Astrocyte (in vitro differentiated cells and primary cell): Measurements from ENCODE around the gene BICD1. TPM values are rescaled to one million over a fixed set of nuclear protein-coding genes. Genes with fewer than 3 reads are reported as not detected.

Experiments used
- DNase-seq: peaks from one replicate; pipeline ENCODE4 v3.0.0-alpha.2; 2010; ENCODE audit warnings: low read depth
- FAIRE-seq: peaks from 2 replicates; lab custom pipeline; 2011; peaks lifted over from hg19 to GRCh38; lab: Jason Lieb, UNC
- H2AFZ ChIP-seq: 2 replicates; pipeline ENCODE4 v1.6.0; 2012; ENCODE audit warnings: low read depth, low read length, inconsistent platforms
- H3K27ac ChIP-seq: 2 replicates; pipeline ENCODE4 v1.5.1; 2011; ENCODE audit warnings: low read depth, low read length, inconsistent platforms
- H3K27me3 ChIP-seq: 2 replicates; pipeline ENCODE4 v1.6.0; 2011; ENCODE audit warnings: low read length, inconsistent platforms; ENCODE audit not compliant: insufficient read depth
- H3K36me3 ChIP-seq: 2 replicates; pipeline ENCODE4 v1.5.1; 2011; ENCODE audit warnings: low read length, inconsistent platforms; ENCODE audit not compliant: insufficient read depth
- H3K4me1 ChIP-seq: 2 replicates; pipeline ENCODE4 v1.5.1; 2011; ENCODE audit warnings: low read length, inconsistent platforms; ENCODE audit not compliant: insufficient read depth
- H3K4me2 ChIP-seq: 2 replicates; pipeline ENCODE4 v1.6.0; 2012; ENCODE audit warnings: low read length, inconsistent platforms
- H3K4me3 ChIP-seq: 2 replicates; pipeline ENCODE4 v1.5.1; 2011; ENCODE audit warnings: low read depth, mild to moderate bottlenecking, low read length, inconsistent platforms; ENCODE audit not compliant: insufficient read depth
- H3K79me2 ChIP-seq: 2 replicates; pipeline ENCODE4 v1.6.0; 2012; ENCODE audit warnings: mild to moderate bottlenecking, low read length, inconsistent platforms; ENCODE audit not compliant: insufficient read depth
- H3K9ac ChIP-seq: 2 replicates; pipeline ENCODE4 v1.6.0; 2012; ENCODE audit warnings: mild to moderate bottlenecking, low read length, inconsistent platforms
- H3K9me3 ChIP-seq: 2 replicates; pipeline ENCODE4 v1.5.1; 2012; ENCODE audit warnings: low read depth, mild to moderate bottlenecking, low read length, inconsistent platforms; ENCODE audit not compliant: insufficient read depth
- H4K20me1 ChIP-seq: 2 replicates; pipeline ENCODE4 v1.6.0; 2012; ENCODE audit warnings: low read length, inconsistent platforms; ENCODE audit not compliant: insufficient read depth
- H3K27ac Mint-ChIP-seq: one replicate; pipeline ENCODE4 v1.8.0; 2021; ENCODE audit warnings: mild to moderate bottlenecking, mixed read lengths; ENCODE audit not compliant: unreplicated experiment
- H3K27me3 Mint-ChIP-seq: one replicate; pipeline ENCODE4 v1.8.0; 2021; ENCODE audit warnings: low read depth, mixed read lengths; ENCODE audit not compliant: unreplicated experiment
- H3K36me3 Mint-ChIP-seq: one replicate; pipeline ENCODE4 v1.8.0; 2021; ENCODE audit warnings: low read depth, mixed read lengths; ENCODE audit not compliant: unreplicated experiment
- H3K4me1 Mint-ChIP-seq: one replicate; pipeline ENCODE4 v1.8.0; 2021; ENCODE audit warnings: low read depth, mixed read lengths; ENCODE audit not compliant: unreplicated experiment
- H3K4me3 Mint-ChIP-seq: one replicate; pipeline ENCODE4 v1.8.0; 2021; ENCODE audit warnings: mild to moderate bottlenecking, moderate library complexity, mixed read lengths; ENCODE audit not compliant: unreplicated experiment
- H3K9me3 Mint-ChIP-seq: one replicate; pipeline ENCODE4 v1.8.0; 2021; ENCODE audit warnings: mild to moderate bottlenecking, mixed read lengths; ENCODE audit not compliant: unreplicated experiment
- EZH2 ChIP-seq: IDR thresholded peaks from 2 replicates; pipeline ENCODE4 v1.6.1; 2012; ENCODE audit warnings: mild to moderate bottlenecking, low read length, inconsistent platforms; ENCODE audit not compliant: insufficient read depth
- total RNA-seq: library from RNA; stranded (reverse); gene quantifications from 2 replicates; pipeline ENCODE4 v1.2.1, GENCODE V29; 2021
- TF ChIP-seq, protein P1 (sequence below): IDR thresholded peaks from 2 replicates; pipeline ENCODE4 v1.5.1; 2011; ENCODE audit warnings: low read depth, mild to moderate bottlenecking, inconsistent platforms, low read length, moderate library complexity; ENCODE audit not compliant: insufficient read depth

The BICD1 gene
- total RNA-seq, 1 donor from 2014 or later, result 28.7 TPM

DNA sequence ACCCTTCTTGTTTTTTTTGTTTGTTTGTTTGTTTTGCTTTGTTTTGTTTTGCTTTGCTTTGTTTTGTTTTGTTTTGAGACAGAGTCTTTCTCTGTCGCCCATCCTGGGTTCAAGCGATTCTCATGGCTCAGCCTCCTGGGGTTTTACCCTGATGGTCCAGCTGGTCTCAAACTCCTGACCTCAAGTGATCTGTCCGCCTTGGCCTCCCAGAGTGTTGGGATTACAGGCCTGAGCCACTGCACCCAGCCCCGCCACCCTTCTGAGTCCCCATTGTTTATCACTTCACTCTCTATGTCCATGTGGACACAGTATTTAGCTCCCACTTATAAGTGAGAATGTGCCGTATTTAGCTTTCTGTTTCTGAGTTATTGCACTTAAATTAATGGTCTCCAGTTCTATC, 36.9 kb upstream of the BICD1 start:
- no peak overlapping the region for H3K4me3 Mint-ChIP-seq
- no peaks in the 10 kb centered on the region for H3K9me3 Mint-ChIP-seq
- no peaks in the 10 kb centered on the region for H3K4me1 ChIP-seq
- no peak overlapping the region for H3K4me2 ChIP-seq
- H3K27me3 ChIP-seq, result no peaks in the 10 kb centered on the region
- no peaks in the 10 kb centered on the region for H3K9me3 ChIP-seq
- H3K27me3 Mint-ChIP-seq, result no peaks in the 10 kb centered on the region
- H3K36me3 ChIP-seq, result no peaks in the 10 kb centered on the region
- no peak overlapping the region for H3K27ac Mint-ChIP-seq
- DNase-seq, result no peak
- H3K9ac ChIP-seq, result no peak overlapping the region
- no peaks in the 10 kb centered on the region for H3K4me1 Mint-ChIP-seq
- no peak overlapping the region for H3K27ac ChIP-seq
- no peak overlapping the region for H3K4me3 ChIP-seq
- peaks cover 2% of the 10 kb centered on the region for H3K36me3 Mint-ChIP-seq
- TF ChIP-seq, protein P1, sequence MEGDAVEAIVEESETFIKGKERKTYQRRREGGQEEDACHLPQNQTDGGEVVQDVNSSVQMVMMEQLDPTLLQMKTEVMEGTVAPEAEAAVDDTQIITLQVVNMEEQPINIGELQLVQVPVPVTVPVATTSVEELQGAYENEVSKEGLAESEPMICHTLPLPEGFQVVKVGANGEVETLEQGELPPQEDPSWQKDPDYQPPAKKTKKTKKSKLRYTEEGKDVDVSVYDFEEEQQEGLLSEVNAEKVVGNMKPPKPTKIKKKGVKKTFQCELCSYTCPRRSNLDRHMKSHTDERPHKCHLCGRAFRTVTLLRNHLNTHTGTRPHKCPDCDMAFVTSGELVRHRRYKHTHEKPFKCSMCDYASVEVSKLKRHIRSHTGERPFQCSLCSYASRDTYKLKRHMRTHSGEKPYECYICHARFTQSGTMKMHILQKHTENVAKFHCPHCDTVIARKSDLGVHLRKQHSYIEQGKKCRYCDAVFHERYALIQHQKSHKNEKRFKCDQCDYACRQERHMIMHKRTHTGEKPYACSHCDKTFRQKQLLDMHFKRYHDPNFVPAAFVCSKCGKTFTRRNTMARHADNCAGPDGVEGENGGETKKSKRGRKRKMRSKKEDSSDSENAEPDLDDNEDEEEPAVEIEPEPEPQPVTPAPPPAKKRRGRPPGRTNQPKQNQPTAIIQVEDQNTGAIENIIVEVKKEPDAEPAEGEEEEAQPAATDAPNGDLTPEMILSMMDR, result no peak
- no peak for TF ChIP-seq EZH2
- no peaks in the 10 kb centered on the region for H3K79me2 ChIP-seq
- FAIRE-seq, result no peak
- H2AFZ ChIP-seq, result no peak overlapping the region
- no peaks in the 10 kb centered on the region for H4K20me1 ChIP-seq

DNA sequence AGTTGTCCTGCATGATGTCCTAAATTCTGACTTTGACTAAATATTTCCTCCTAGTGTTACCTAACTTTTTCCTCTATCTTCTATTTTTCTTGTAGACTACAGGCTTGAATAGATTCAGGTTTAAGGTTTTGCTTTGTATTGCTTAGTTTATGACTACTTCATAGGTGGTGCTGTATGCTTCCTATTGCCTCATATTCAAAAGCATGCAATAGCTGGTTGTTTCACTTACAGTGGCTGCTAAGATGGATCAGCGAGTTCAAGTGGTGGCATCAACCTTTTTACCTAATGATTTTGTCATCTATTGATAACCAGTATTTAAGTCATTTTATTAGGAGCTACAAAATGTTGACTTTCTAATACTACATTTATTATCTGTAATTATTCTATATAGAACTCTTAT, 36.3 kb upstream of the BICD1 start:
- no peak overlapping the region for H3K27ac ChIP-seq
- no peaks in the 10 kb centered on the region for H3K4me1 Mint-ChIP-seq
- H3K9me3 Mint-ChIP-seq, result no peaks in the 10 kb centered on the region
- no peak overlapping the region for H3K9ac ChIP-seq
- no peak for FAIRE-seq
- H3K27me3 Mint-ChIP-seq, result no peaks in the 10 kb centered on the region
- no peak overlapping the region for H3K4me3 ChIP-seq
- H3K36me3 ChIP-seq, result no peaks in the 10 kb centered on the region
- DNase-seq, result no peak
- no peaks in the 10 kb centered on the region for H3K79me2 ChIP-seq
- peaks cover 2% of the 10 kb centered on the region for H3K36me3 Mint-ChIP-seq
- H4K20me1 ChIP-seq, result no peaks in the 10 kb centered on the region
- H2AFZ ChIP-seq, result no peak overlapping the region
- H3K4me2 ChIP-seq, result no peak overlapping the region
- no peaks in the 10 kb centered on the region for H3K4me1 ChIP-seq
- no peaks in the 10 kb centered on the region for H3K27me3 ChIP-seq
- H3K27ac Mint-ChIP-seq, result no peak overlapping the region
- H3K4me3 Mint-ChIP-seq, result no peak overlapping the region
- H3K9me3 ChIP-seq, result no peaks in the 10 kb centered on the region
- TF ChIP-seq, protein P1, result no peak
- no peak for TF ChIP-seq EZH2

GRCh38 chr12:32072102-32072501, 34.5 kb upstream of the BICD1 start:
- H3K4me2 ChIP-seq, result no peak overlapping the region
- no peak for DNase-seq
- no peak overlapping the region for H3K4me3 Mint-ChIP-seq
- H3K27ac Mint-ChIP-seq, result no peak overlapping the region
- no peaks in the 10 kb centered on the region for H3K9me3 Mint-ChIP-seq
- H3K4me1 Mint-ChIP-seq, result no peaks in the 10 kb centered on the region
- peaks cover 2% of the 10 kb centered on the region for H3K36me3 Mint-ChIP-seq
- H3K36me3 ChIP-seq, result no peaks in the 10 kb centered on the region
- no peak overlapping the region for H3K4me3 ChIP-seq
- no peaks in the 10 kb centered on the region for H4K20me1 ChIP-seq
- no peak overlapping the region for H3K27ac ChIP-seq
- H2AFZ ChIP-seq, result no peak overlapping the region
- no peak for FAIRE-seq
- TF ChIP-seq EZH2, result no peak
- TF ChIP-seq, protein P1, result no peak
- no peaks in the 10 kb centered on the region for H3K27me3 ChIP-seq
- H3K4me1 ChIP-seq, result no peaks in the 10 kb centered on the region
- no peak overlapping the region for H3K9ac ChIP-seq
- H3K9me3 ChIP-seq, result no peaks in the 10 kb centered on the region
- H3K27me3 Mint-ChIP-seq, result no peaks in the 10 kb centered on the region
- H3K79me2 ChIP-seq, result no peaks in the 10 kb centered on the region
